ENCODE results near the gene PARD3B.

DNA sequence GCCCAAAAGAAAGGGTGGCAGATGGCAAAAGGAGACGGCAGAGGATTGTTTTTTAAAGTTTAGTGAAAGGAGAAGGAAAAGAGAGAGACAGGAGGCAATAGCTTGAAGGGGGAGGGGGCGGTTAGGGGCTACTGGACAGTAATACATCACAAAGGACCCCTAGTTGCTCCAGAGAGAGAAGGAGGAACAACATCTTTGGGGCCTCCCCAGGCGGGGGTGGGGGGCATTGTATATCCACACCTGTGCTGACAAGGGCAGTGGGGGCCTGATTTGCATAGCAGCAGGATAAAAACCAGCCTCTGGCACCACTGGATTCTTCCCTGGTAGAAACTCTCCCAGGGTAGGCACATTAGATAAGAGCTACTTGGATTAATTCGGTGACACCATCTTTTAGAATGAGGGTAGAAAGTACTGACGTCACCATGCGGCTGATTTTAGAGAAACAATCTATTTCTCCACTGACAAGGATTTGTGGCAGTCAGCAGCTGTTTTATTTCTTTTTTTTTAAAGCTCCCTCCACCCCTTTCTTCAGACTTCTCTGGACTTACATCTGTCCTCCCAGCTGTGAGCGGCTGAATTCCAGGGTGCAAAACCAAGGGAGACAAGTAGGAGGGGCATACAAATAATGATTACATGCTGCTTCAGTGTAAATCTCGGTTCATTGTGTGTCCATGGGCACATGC lies 937.3 kb downstream of the PARD3B start:
- TF ChIP-seq TAF1 (IDR thresholded peaks at IDR 0.05; ENCODE audit: low read depth, low read length): no peak
- TF ChIP-seq, protein P1, sequence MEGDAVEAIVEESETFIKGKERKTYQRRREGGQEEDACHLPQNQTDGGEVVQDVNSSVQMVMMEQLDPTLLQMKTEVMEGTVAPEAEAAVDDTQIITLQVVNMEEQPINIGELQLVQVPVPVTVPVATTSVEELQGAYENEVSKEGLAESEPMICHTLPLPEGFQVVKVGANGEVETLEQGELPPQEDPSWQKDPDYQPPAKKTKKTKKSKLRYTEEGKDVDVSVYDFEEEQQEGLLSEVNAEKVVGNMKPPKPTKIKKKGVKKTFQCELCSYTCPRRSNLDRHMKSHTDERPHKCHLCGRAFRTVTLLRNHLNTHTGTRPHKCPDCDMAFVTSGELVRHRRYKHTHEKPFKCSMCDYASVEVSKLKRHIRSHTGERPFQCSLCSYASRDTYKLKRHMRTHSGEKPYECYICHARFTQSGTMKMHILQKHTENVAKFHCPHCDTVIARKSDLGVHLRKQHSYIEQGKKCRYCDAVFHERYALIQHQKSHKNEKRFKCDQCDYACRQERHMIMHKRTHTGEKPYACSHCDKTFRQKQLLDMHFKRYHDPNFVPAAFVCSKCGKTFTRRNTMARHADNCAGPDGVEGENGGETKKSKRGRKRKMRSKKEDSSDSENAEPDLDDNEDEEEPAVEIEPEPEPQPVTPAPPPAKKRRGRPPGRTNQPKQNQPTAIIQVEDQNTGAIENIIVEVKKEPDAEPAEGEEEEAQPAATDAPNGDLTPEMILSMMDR (IDR thresholded peaks at IDR 0.05; ENCODE audit: control extremely low read depth in 1 of 3, insufficient read depth in 1 of 3, low read depth in 1 of 3, low read length in 3 of 3): no peak
- peak in 1 of 2 experiments; percentile 65; a peak in 1 of 4 replicates for TF ChIP-seq HDAC2 (IDR thresholded peaks at IDR 0.05; ENCODE audit: borderline replicate concordance in 1 of 2, low read depth in 2 of 2, low read length in 2 of 2)
- TF ChIP-seq EZH2 (IDR thresholded peaks at IDR 0.05; ENCODE audit: low read depth, low read length, severe bottlenecking): peak; percentile 34
- TF ChIP-seq BRCA1 (IDR thresholded peaks at IDR 0.05; ENCODE audit: low read depth, low read length): no peak
- no peak for TF ChIP-seq BCL11A (IDR thresholded peaks at IDR 0.05; ENCODE audit: low read depth in 2 of 2, low read length in 2 of 2)
- peak; percentile 7 to 15; a peak in 2 of 4 replicates for TF ChIP-seq RAD21 (IDR thresholded peaks at IDR 0.05 in 1 of 2, conservative IDR thresholded peaks at IDR 0.05 in 1 of 2; ENCODE audit: low read depth in 2 of 2, low read length in 2 of 2)

Measured in H1 (cell line).